Measurements from ENCODE around the gene OR52I2. TPM values are rescaled to one million over a fixed set of nuclear protein-coding genes. Genes with fewer than 3 reads are reported as not detected.

Gene OR52I2
- total RNA-seq, 1 donor from 2014 or later, result not detected

- intact Hi-C loops (cut with DNase I), result no loop called here
- ATAC-seq (no peak), DNase-seq (ENCODE audit: low spot score) (no peak)
These were observed 24.9 kb downstream of the OR52I2 start for GRCh38 chr11:4606231-4607015.

GRCh38 chr11:4607096-4607495 lies 25.6 kb downstream of the OR52I2 start:
- DNase-seq (ENCODE audit: low spot score) (no peak), ATAC-seq (no peak)
- intact Hi-C loops (cut with DNase I), result no loop called here

- ATAC-seq (peak; percentile 100), DNase-seq (ENCODE audit: low spot score) (peak; percentile 97)
- intact Hi-C loops (cut with DNase I), result no loop called here
These were observed 26.5 kb downstream of the OR52I2 start, which contains the start of gene TRIM68 for GRCh38 chr11:4607781-4608666. TRIM68 (minus strand) TSS chr11:4608231; CDS start chr11:4605504, 2,727 bp downstream.

- intact Hi-C loops (cut with DNase I), result no loop called here
- no peak for DNase-seq (ENCODE audit: low spot score)
- ATAC-seq, result no peak
These were observed 28.9 kb downstream of the OR52I2 start for GRCh38 chr11:4610258-4610935.

GRCh38 chr11:4611986-4612385 lies 30.4 kb downstream of the OR52I2 start:
- DNase-seq (ENCODE audit: low spot score), result no peak
- intact Hi-C loops (cut with DNase I), result no loop called here
- ATAC-seq, result no peak

GRCh38 chr11:4615856-4616444 lies 34.4 kb downstream of the OR52I2 start:
- intact Hi-C loops (cut with DNase I), result no loop called here
- DNase-seq (ENCODE audit: low spot score) (no peak), ATAC-seq (no peak)

- ATAC-seq, result no peak
- intact Hi-C loops (cut with DNase I), result no loop called here
- no peak for DNase-seq (ENCODE audit: low spot score)
These were observed 38.0 kb downstream of the OR52I2 start for GRCh38 chr11:4619514-4619913.

GRCh38 chr11:4626207-4627099 lies 44.9 kb downstream of the OR52I2 start:
- DNase-seq (ENCODE audit: low spot score), result peak; percentile 70
- ATAC-seq, result peak; percentile 53
- intact Hi-C loops (cut with DNase I), result no loop called here

- ATAC-seq, result no peak
These were observed 54.6 kb downstream of the OR52I2 start for GRCh38 chr11:4636136-4636535.

GRCh38 chr11:4636962-4637661 lies 55.6 kb downstream of the OR52I2 start, which contains the start of gene OR51D1:
OR51D1 (plus strand) TSS chr11:4637477; CDS start chr11:4639791, 2,314 bp downstream.
- intact Hi-C loops (cut with DNase I), result no loop called here
- ATAC-seq (peak; percentile 94), DNase-seq (ENCODE audit: low spot score) (peak; percentile 84)

More at GRCh38 chr11:4636136-4636535, 54.6 kb downstream of the OR52I2 start:
- intact Hi-C loops (cut with DNase I), result no loop called here
- DNase-seq (ENCODE audit: low spot score), result no peak

- intact Hi-C loops (cut with DNase I), result no loop called here
- no peak for ATAC-seq
- no peak for DNase-seq (ENCODE audit: low spot score)
These were observed 56.1 kb downstream of the OR52I2 start for GRCh38 chr11:4637662-4638047.

GRCh38 chr11:4639931-4640330 lies 58.4 kb downstream of the OR52I2 start:
- intact Hi-C loops (cut with DNase I), result no loop called here
- DNase-seq (ENCODE audit: low spot score) (no peak), ATAC-seq (no peak)

GRCh38 chr11:4641501-4641900 lies 60.0 kb downstream of the OR52I2 start:
- ATAC-seq (no peak), DNase-seq (ENCODE audit: low spot score) (no peak)

GRCh38 chr11:4642043-4642442 lies 60.5 kb downstream of the OR52I2 start:
- intact Hi-C loops (cut with DNase I), result no loop called here
- ATAC-seq (no peak), DNase-seq (ENCODE audit: low spot score) (no peak)

More at GRCh38 chr11:4641501-4641900, 60.0 kb downstream of the OR52I2 start:
- intact Hi-C loops (cut with DNase I), result no loop called here
